Activated effector memory CD4-positive, alpha-beta T cell treated with Interleukin-2 at 50 U/mL for 16 hours (primary cell): Measurements from ENCODE around the gene RERE.

ENCODE experiments used
- DNase-seq: peaks from one replicate; pipeline ENCODE4 v3.0.0-alpha.2; 2020

Gene RERE

GRCh38 chr1:8415526-8416278 is 401.7 kb downstream of the RERE start:
- no peak for DNase-seq

- no peak for DNase-seq
Observed at GRCh38 chr1:8412183-8412831, 405.1 kb downstream of the RERE start.

- no peak for DNase-seq
Observed at GRCh38 chr1:8411803-8412182, 405.6 kb downstream of the RERE start.

GRCh38 chr1:8410791-8411190 is 406.6 kb downstream of the RERE start:
- no peak for DNase-seq

GRCh38 chr1:8409606-8410005 is 407.8 kb downstream of the RERE start:
- no peak for DNase-seq

- no peak for DNase-seq
Observed at GRCh38 chr1:8409106-8409505, 408.3 kb downstream of the RERE start.

- DNase-seq, result no peak
Observed at GRCh38 chr1:8408151-8408839, 409.1 kb downstream of the RERE start.

- no peak for DNase-seq
Observed at GRCh38 chr1:8407652-8408051, 409.8 kb downstream of the RERE start.

GRCh38 chr1:8406960-8407359 is 410.5 kb downstream of the RERE start:
- no peak for DNase-seq

GRCh38 chr1:8406011-8406410 is 411.4 kb downstream of the RERE start:
- no peak for DNase-seq

GRCh38 chr1:8404460-8405370 is 412.7 kb downstream of the RERE start:
- DNase-seq, result no peak

- DNase-seq, result no peak
Observed at GRCh38 chr1:8402109-8402710, 415.2 kb downstream of the RERE start.

GRCh38 chr1:8398677-8399076 is 418.8 kb downstream of the RERE start:
- no peak for DNase-seq

- DNase-seq, result no peak
Observed at GRCh38 chr1:8398086-8398485, 419.4 kb downstream of the RERE start.

GRCh38 chr1:8397511-8397910 is 419.9 kb downstream of the RERE start:
- no peak for DNase-seq

- no peak for DNase-seq
Observed at GRCh38 chr1:8396786-8397406, 420.5 kb downstream of the RERE start.

- DNase-seq, result no peak
Observed at GRCh38 chr1:8396083-8396785, 421.2 kb downstream of the RERE start.

- DNase-seq, result no peak
Observed at GRCh38 chr1:8395433-8395866, 422.0 kb downstream of the RERE start.

GRCh38 chr1:8394456-8395321 is 422.8 kb downstream of the RERE start:
- no peak for DNase-seq

- DNase-seq, result no peak
Observed at GRCh38 chr1:8392522-8392921, 424.9 kb downstream of the RERE start.
